ENCODE results near the gene IMMP2L.

GRCh38 chr7:111112439-111112838 is 449.9 kb downstream of the IMMP2L start:
- TF ChIP-seq POLR2A (IDR thresholded peaks at IDR 0.05), result no peak
- no peak for TF ChIP-seq CTCF (IDR thresholded peaks at IDR 0.05)
